Measurements from ENCODE around the gene PMPCA.

PMPCA gene

DNA sequence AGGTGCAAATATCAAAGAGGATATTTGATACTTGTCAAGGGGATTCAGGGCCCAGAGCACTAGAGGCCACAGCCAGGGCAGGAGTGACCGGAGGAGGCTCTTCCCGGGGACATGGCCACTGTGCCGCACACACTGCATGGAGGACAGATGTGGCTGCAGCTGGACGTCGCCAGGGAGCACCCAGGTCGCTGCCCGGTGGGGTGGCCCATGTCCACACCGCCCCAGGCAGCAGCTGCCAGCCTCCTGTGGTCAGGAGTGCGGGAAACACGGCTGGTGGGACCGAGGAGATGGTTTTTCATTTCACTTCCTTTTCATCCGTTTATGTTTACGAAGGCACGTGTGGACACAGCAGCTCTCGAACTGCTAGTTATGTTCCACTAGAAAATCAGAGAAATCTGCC lies 57.3 kb downstream of the PMPCA start:
- TF ChIP-seq TCF12 (IDR thresholded peaks at IDR 0.05; ENCODE audit: low read depth) (no peak), EGR1 (IDR thresholded peaks at IDR 0.05) (no peak), TAF1 (IDR thresholded peaks at IDR 0.05; ENCODE audit: low read depth) (no peak)

DNA sequence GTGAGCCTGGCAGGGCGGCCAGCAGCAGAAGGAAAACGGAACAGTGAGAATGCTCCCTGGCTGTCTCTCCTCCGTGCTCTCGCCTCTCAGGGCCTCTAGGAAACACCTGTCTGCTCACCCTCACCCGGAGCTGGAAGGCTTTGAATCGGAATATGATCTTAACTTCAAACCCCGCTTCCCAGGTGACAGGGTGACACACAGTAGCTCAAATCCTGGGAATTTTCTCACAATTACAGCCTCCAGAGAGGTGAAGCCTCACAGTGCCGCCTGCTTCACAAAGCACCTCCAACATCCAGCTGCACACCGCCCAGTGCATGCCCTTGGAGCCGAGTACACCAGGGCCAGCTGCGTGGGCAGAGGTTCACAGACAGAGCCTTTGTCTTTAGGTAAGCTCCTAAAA lies 59.9 kb downstream of the PMPCA start:
- TF ChIP-seq TAF1 (IDR thresholded peaks at IDR 0.05; ENCODE audit: low read depth) (no peak), ZBTB7A (IDR thresholded peaks at IDR 0.05; ENCODE audit: low read depth) (no peak), TEAD4 (IDR thresholded peaks at IDR 0.05) (no peak), RAD21 (IDR thresholded peaks at IDR 0.05; ENCODE audit: low read depth) (no peak), CREB1 (IDR thresholded peaks at IDR 0.05; ENCODE audit: low read depth) (no peak)
- TF ChIP-seq, protein P1, sequence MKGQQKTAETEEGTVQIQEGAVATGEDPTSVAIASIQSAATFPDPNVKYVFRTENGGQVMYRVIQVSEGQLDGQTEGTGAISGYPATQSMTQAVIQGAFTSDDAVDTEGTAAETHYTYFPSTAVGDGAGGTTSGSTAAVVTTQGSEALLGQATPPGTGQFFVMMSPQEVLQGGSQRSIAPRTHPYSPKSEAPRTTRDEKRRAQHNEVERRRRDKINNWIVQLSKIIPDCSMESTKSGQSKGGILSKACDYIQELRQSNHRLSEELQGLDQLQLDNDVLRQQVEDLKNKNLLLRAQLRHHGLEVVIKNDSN (IDR thresholded peaks at IDR 0.05), result no peak

DNA sequence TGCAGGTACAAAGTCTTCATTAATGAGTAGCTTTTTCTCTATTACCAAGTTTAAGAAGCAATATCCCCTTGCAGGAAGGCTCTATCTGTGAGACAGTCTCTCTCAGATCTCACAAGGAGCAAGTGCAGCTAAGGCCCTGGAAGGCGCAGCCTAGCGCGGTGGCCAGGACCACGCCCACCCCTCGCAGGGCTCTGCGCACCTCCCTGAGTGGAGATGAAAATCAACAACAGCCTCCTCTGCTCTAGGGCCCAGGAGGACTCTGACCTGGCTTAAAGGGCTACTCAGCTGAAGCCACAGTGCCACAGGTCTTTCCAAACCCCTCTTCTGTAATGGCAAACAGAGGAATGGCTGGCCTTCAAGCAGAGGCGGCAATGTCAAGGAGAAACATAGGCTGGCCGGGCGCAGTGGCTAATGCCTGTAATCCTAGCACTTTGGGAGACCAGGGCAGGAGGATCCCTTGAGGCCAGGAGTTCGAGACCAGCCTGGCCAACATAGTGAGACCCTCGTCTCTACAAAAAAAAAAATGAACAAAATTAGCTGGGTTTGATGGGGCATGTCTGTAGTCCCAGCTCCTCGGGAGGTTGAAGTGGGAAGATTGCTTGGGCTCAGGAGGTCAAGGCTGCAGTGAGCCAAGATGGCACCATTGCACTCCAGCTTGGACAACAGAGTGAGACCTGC lies 60.5 kb downstream of the PMPCA start:
- TF ChIP-seq NFIC (IDR thresholded peaks at IDR 0.05), result no peak
- no peak for TF ChIP-seq EGR1 (IDR thresholded peaks at IDR 0.05)
- no peak for TF ChIP-seq RAD21 (IDR thresholded peaks at IDR 0.05; ENCODE audit: low read depth)
- TF ChIP-seq, protein P1 (IDR thresholded peaks at IDR 0.05), result no peak

DNA sequence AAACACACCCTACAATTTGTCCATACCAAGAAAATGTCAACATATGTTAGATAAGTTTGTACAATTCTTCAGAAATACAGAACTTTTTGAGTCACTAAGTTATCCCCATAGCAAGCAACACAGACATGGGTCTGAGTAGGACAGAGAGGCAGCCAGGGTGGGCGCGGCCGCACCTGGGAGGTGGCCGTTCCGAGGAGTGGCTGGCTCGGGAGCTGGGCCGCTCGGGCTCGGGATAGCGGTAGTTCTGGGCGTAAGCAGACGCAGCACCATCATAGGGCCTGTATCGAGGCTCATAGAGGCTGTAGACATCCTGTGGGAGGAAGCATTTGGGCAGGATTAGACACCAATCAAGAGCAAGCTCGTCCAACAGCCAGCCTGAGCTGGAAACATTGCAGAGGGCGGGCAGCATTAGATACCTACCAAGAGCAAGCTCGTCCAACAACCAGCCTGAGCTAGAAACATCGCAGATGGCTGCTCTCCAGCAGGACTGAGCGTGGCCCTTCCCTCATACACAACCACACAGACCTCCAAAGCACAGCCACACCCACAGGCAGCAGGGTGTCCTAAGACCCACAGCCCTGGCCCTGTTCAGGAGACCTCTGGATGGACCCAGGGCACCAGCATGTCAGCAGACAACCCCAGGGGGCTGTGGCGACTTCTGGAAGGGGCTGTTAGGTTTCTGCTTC lies 61.5 kb downstream of the PMPCA start:
- no peak for TF ChIP-seq YY1 (IDR thresholded peaks at IDR 0.05; ENCODE audit: low read depth)
- TF ChIP-seq EGR1 (IDR thresholded peaks at IDR 0.05), result no peak
- TF ChIP-seq CEBPB (IDR thresholded peaks at IDR 0.05), result no peak
- TF ChIP-seq EP300 (IDR thresholded peaks at IDR 0.05; ENCODE audit: borderline replicate concordance), result no peak
- no peak for TF ChIP-seq ZBTB7A (IDR thresholded peaks at IDR 0.05; ENCODE audit: low read depth)
- TF ChIP-seq TCF12 (IDR thresholded peaks at IDR 0.05; ENCODE audit: low read depth), result no peak
- no peak for TF ChIP-seq TEAD4 (IDR thresholded peaks at IDR 0.05)
- no peak for TF ChIP-seq RAD21 (IDR thresholded peaks at IDR 0.05; ENCODE audit: low read depth)
- no peak for TF ChIP-seq TAF1 (IDR thresholded peaks at IDR 0.05; ENCODE audit: low read depth)
- no peak for TF ChIP-seq CREB1 (IDR thresholded peaks at IDR 0.05; ENCODE audit: low read depth)
- TF ChIP-seq, protein P2, sequence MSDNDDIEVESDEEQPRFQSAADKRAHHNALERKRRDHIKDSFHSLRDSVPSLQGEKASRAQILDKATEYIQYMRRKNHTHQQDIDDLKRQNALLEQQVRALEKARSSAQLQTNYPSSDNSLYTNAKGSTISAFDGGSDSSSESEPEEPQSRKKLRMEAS (IDR thresholded peaks at IDR 0.05), result no peak

DNA sequence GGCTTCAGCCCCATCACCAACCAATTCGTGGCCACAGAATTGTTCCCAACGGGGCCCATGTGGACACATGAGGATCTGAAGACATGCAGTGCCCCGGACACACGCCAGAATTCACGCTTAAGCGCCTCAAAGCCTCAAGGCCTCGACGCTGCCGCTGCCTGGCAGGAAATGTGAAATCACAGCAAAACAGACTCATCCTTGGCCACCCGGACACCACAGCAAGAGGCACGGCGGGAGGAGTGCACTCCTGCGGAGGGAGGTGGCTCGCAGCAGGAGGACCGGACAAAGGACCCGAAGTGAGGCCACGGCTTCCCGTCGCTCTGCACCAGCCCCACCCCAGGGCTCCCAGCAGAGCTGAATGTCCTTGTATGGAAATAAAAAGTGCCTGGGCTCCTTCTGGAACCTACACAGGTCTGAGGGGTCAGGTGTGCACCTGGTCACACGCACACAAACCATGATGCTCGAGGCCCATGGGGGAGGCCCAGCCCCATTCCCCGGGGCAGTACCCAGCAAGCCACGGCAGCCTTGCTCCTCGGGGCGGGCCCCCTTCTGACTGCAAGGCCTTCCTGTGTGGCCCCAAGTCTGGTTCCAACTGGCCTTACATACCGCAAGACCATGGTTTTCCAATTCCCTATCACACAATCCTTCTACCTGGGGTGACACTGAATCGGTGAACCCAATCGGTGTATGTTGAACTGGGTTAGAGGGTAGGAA lies 62.3 kb downstream of the PMPCA start:
- TF ChIP-seq, protein P3, sequence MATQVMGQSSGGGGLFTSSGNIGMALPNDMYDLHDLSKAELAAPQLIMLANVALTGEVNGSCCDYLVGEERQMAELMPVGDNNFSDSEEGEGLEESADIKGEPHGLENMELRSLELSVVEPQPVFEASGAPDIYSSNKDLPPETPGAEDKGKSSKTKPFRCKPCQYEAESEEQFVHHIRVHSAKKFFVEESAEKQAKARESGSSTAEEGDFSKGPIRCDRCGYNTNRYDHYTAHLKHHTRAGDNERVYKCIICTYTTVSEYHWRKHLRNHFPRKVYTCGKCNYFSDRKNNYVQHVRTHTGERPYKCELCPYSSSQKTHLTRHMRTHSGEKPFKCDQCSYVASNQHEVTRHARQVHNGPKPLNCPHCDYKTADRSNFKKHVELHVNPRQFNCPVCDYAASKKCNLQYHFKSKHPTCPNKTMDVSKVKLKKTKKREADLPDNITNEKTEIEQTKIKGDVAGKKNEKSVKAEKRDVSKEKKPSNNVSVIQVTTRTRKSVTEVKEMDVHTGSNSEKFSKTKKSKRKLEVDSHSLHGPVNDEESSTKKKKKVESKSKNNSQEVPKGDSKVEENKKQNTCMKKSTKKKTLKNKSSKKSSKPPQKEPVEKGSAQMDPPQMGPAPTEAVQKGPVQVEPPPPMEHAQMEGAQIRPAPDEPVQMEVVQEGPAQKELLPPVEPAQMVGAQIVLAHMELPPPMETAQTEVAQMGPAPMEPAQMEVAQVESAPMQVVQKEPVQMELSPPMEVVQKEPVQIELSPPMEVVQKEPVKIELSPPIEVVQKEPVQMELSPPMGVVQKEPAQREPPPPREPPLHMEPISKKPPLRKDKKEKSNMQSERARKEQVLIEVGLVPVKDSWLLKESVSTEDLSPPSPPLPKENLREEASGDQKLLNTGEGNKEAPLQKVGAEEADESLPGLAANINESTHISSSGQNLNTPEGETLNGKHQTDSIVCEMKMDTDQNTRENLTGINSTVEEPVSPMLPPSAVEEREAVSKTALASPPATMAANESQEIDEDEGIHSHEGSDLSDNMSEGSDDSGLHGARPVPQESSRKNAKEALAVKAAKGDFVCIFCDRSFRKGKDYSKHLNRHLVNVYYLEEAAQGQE (IDR thresholded peaks at IDR 0.05; ENCODE audit: low read depth), result no peak
- no peak for TF ChIP-seq ZBTB7A (IDR thresholded peaks at IDR 0.05; ENCODE audit: low read depth)
- TF ChIP-seq TEAD4 (IDR thresholded peaks at IDR 0.05), result no peak
- TF ChIP-seq TAF1 (IDR thresholded peaks at IDR 0.05; ENCODE audit: low read depth), result no peak
- TF ChIP-seq, protein P2 (IDR thresholded peaks at IDR 0.05), result no peak

DNA sequence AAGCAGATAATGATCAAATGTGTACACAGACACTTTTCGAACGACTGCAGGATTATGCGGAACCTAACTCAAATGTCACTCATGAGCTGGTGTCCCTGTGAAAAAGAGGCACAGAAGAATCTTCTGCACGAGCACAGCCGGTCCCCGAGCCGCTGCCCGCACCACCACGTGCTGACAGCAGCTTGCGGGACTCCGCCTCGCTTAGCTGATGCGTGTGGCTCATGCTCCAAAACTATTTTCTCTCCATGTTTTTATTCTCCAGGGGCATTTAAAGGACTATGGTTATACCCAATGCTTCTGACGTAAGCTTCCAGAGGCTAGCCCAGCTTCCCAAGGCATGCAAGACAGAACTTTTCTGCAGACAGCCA lies 62.9 kb downstream of the PMPCA start:
- TF ChIP-seq NFIC (IDR thresholded peaks at IDR 0.05), result no peak
- no peak for TF ChIP-seq TCF12 (IDR thresholded peaks at IDR 0.05; ENCODE audit: low read depth)
- TF ChIP-seq, protein P2 (IDR thresholded peaks at IDR 0.05), result no peak
- no peak for TF ChIP-seq FOXM1 (IDR thresholded peaks at IDR 0.05; ENCODE audit: borderline replicate concordance, low read depth)
- no peak for TF ChIP-seq TAF1 (IDR thresholded peaks at IDR 0.05; ENCODE audit: low read depth)
- no peak for TF ChIP-seq ZBTB7A (IDR thresholded peaks at IDR 0.05; ENCODE audit: low read depth)
- no peak for TF ChIP-seq TEAD4 (IDR thresholded peaks at IDR 0.05)
- no peak for TF ChIP-seq EGR1 (IDR thresholded peaks at IDR 0.05)
- TF ChIP-seq RAD21 (IDR thresholded peaks at IDR 0.05; ENCODE audit: low read depth), result no peak

All from Ishikawa (cell line).